ENCODE measurements around the gene UTP20.
"Not testable (repeated sequence)": the region's sequence is repeated elsewhere in the genome, so short reads cannot be mapped to it uniquely, and the experiment has no call there.

The UTP20 gene

GRCh38 chr12:101327051-101327450 is 47.1 kb downstream of the UTP20 start:
- DNase-seq (ENCODE audit: low read depth): no peak

GRCh38 chr12:101327546-101327945 is 47.6 kb downstream of the UTP20 start:
- no peak for DNase-seq (ENCODE audit: low read depth)

DNA sequence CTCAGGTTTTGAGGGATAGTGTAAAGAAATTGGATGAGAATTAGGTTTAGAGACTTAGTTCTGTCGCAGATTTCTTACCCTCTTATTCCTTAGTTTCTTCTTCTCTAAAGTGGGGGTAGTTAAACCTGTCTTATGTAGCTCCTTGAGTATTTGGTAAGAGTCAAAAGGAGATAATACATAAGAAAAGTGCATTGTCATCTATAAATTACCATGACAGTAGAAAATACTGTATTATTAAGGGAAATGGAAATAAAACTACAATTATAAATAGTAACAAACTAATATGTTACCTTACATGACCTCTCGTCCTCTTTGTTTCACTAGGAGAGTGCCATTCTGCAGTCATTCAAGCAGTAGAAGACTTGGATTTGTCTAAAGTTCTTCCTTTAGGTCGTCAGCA is 49.0 kb downstream of the UTP20 start:
- no peak for DNase-seq (ENCODE audit: low read depth)

- DNase-seq (ENCODE audit: low read depth): no peak
Measured at GRCh38 chr12:101330631-101331030, 50.7 kb downstream of the UTP20 start.

DNA sequence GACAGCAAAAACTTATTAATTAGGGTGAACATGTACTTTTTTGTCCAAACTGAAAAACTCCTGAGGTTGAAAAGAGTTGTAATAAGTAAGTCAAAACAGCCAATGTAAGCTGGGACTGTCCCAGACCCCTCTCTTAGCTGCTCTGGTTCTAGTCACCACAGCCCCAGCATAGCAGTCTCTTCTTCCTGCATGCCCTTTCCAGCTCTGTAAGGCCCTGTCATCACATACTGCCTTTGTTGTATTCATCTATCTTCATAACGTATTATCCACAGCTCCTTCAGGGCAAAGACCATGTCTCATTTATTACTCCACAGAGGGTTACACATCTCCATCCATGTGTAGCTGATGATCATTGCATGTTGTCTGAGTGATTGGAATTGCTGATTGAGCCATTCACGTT is 56.5 kb downstream of the UTP20 start:
- DNase-seq (ENCODE audit: low read depth): no peak

- no peak for DNase-seq (ENCODE audit: low read depth)
Measured at GRCh38 chr12:101338087-101338486, 58.2 kb downstream of the UTP20 start.

DNA sequence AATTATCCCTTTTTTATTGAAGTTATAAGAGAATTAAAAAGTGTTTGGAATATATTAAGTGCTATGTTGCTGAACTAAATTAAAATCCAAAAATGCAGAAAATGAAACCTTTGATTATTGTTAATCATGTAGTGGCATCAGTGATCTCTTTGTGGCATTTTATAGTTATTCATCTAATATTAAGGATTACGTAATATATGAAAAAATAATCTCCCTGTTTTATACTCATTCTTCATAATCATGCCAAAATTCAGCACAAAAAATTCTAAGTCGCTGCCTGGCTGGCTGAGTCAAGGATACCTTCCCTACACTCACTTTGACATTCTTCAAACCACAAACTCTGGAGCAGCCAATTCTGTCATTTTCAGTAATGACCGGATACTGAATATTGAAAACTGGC is 64.0 kb downstream of the UTP20 start:
- DNase-seq (ENCODE audit: low read depth): no peak

DNA sequence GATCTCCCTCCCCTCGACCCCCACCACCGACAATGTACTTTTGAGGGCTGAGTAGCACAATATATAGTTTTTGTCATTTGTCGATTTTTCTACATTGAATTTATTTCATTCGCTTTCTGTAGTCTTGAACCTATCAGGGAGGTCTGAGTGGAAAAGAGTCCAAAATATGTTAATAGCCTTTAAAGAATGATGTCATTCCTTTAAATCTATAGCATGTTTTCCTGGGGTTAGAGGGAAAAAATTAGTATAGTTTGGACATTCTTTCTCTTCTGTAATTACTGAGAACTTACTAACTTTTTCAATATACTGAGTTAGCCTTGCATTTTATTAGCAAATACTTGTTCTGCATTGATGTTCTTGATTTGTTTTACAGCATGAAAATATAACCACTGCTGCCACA is 71.8 kb downstream of the UTP20 start:
- no peak for DNase-seq (ENCODE audit: low read depth)

DNA sequence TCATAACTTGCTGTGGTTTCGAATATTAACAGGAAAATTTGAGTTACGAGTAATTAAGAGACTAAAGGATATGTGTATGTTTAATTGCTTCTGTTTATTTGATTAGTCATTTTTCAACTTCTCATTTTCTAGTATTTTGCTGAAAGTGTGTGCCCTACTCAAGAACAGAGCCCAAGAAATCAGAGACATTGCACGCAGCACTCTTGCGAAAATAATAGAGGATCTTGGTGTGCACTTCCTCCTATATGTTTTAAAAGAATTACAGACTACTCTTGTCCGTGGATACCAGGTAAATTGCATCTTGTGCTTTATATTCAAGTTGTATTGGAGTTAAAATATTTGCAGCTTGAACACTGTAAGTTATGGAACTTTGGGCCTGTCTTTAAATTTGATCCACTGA is 76.9 kb downstream of the UTP20 start:
- DNase-seq (ENCODE audit: low read depth): no peak

GRCh38 chr12:101361455-101361854 is 81.5 kb downstream of the UTP20 start:
- no peak for DNase-seq (ENCODE audit: low read depth)

DNA sequence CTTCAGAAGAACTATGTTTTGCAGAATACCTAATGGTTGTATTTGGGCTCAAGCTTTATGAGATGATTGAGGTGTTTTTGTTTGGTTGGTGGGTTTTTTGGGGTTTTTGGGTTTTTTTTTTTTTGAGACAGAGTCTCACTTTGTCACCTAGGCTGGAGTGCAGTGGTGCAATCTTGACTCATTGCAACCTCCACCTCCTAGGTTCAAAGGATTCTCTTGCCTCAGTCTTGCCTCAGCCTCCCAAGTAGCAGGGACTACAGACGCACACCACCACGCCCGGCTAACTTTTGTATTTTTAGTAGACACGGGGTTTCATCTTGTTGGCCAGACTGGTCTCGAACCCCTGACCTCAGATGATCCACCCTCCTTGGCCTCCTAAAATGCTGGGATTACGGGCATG is 88.1 kb downstream of the UTP20 start:
- no peak for DNase-seq (ENCODE audit: low read depth)

DNA sequence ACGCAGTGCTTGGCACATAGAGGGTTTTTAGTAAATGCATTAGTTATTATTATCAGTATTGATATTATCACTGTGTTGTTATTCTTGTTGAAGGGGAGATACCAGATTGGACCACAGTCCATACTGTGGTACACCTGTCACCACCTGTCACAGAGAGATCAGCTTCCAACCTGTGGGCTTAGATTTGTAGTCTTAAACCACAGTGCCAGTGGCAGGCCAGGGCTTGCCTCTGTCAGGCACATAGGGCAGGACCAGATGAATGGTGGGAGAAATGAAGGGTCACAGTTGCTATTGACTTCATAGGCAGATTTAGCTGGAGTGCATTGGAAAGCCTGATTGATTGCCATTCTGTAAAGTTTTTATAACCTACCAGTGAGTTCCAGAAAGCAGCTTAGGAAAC is 92.5 kb downstream of the UTP20 start:
- DNase-seq (ENCODE audit: low read depth): no peak

DNA sequence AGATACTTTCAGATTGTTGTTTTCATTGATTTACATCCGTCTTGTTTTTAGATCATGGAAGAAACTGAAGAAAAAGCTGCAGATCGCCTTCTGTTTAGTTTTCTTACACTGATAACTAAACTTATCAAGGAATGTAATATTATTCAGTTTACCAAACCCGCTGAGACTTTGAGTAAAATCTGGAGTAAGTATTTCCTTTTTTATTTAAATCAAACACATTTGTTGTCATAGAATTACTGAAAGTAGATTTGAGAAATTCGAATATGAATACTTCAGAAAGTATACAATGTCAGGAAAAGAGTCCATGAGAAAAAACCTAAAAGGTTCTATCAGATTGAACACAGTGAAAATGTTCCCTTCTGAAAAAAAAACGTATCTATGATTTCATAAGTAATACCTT is 95.7 kb downstream of the UTP20 start:
- DNase-seq (ENCODE audit: low read depth): no peak

GRCh38 chr12:101379149-101379548 is 99.2 kb downstream of the UTP20 start:
- no peak for DNase-seq (ENCODE audit: low read depth)

DNA sequence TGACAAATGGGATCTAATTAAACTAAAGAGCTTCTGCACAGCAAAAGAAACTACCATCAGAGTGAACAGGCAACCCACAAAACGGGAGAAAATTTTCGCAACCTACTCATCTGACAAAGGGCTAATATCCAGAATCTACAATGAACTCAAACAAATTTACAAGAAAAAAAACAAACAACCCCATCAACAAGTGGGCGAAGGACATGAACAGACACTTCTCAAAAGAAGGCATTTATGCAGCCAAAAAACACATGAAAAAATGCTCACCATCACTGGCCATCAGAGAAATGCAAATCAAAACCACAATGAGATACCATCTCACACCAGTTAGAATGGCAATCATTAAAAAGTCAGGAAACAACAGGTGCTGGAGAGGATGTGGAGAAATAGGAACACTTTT is 111.3 kb downstream of the UTP20 start:
- DNase-seq (ENCODE audit: low read depth): not testable (repeated sequence)

DNA sequence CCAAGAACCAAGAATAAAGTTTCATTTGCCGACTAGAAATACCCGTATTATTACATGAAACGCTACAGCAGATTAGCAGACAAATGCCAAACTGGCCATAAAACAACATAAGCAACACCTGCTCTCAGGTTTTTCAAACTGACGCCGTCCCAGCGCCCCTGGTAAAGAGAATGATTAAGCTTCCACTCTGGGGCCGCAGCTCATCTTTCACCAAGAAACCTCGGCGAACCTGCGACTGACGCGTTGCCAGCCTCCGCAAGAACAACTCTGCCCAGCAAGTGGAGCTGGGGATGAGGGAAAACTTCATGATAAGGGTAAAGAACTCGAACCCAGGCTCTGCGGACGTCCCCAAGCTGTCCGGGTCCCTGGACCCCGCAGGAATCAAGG is 127.1 kb downstream of the UTP20 start:
- DNase-seq (ENCODE audit: low read depth): peak; percentile 4

- peak; percentile 68 for DNase-seq (ENCODE audit: low read depth)
Measured at GRCh38 chr12:101407436-101408345, 127.8 kb downstream of the UTP20 start, which contains the start of gene ARL1. Gene ARL1, minus strand, starts transcription at chr12:101407772. Its CDS starts 127 bp downstream, at chr12:101407645.

- DNase-seq (ENCODE audit: low read depth): not testable (repeated sequence)
Measured at GRCh38 chr12:101410169-101410568, 130.3 kb downstream of the UTP20 start.

- DNase-seq (ENCODE audit: low read depth): no peak
Measured at GRCh38 chr12:101414533-101415119, 134.7 kb downstream of the UTP20 start.

DNA sequence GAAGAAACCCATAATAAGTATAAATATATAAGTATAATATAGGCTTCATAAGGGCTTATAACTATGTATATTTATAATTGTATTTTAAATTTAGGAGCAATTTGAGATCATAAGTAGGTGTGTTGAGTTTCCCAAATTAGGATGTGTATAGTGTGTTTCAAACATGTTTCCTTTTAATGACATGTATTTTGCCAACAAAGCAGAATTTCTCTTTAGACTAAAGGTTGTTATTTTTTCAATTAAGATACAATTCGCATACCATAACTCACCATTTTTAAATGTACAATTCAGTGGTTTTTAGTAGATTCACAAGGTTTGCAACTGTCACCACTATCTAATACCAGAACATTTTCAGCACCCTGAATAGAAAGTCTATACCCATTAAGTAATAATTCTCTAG is 135.3 kb downstream of the UTP20 start:
- no peak for DNase-seq (ENCODE audit: low read depth)

- DNase-seq (ENCODE audit: low read depth): not testable (repeated sequence)
Measured at GRCh38 chr12:101422066-101422465, 142.2 kb downstream of the UTP20 start.

DNA sequence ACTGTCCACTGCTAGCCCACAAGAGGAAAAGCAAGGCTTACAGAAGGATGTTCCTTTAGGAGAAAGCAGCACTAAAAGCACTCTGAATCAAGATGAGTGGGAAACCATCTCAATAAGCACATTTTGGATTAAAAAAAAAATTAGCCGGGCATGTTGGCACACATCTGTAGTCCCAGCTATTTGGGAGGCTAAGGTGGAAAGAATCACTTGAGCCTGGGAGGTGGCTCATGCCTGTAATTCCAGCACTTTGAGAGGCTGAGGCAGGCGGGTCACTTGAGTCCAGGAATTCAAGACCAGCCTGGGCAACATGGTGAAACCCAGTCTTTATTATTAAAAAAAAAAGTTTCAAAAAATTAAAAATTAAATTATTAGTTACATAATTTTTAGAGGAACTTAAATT is 144.7 kb downstream of the UTP20 start:
- DNase-seq (ENCODE audit: low read depth): no peak

GRCh38 chr12:101430456-101430855 is 150.6 kb downstream of the UTP20 start:
- DNase-seq (ENCODE audit: low read depth): no peak

DNA sequence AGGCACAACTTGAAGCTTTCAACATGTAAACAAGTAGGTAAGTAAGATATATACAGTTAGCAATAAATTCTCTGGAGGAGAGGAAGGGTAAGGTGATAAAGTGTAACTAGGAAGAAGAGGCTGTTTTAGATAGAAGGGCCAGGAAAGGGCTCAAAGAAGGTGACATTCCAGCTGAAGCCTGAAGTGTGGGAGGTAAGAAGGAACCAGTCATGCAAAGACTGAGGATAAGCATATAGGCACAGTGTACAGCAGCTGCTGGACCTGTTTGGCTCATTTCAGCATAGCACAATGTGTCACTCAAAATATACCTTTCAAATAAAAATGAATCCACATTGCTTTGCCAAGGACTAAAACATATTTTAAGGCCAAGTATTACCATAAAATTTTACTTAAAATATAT is 156.2 kb downstream of the UTP20 start:
- no peak for DNase-seq (ENCODE audit: low read depth)

All from activated T-cell treated with anti-CD3 and anti-CD28 coated beads for 1 hour (primary cell).